Keratinocyte (primary cell): Measurements from ENCODE around the gene MEGF11. TPM values are rescaled to one million over a fixed set of nuclear protein-coding genes. Genes with fewer than 3 reads are reported as not detected.

Experiments
- DNase-seq: peaks from one replicate; pipeline ENCODE4 v3.0.0-alpha.2; 2011; ENCODE audit warnings: low read depth, missing footprints, low spot score
- FAIRE-seq: peaks from 2 replicates; lab custom pipeline; 2011; peaks lifted over from hg19 to GRCh38; lab: Jason Lieb, UNC
- H2AFZ ChIP-seq: 2 replicates; pipeline ENCODE4 v1.6.0; 2012; ENCODE audit warnings: low read length, control low read depth, inconsistent platforms; ENCODE audit not compliant: control insufficient read depth
- H3K27ac ChIP-seq: 2 replicates; pipeline ENCODE4 v1.5.1; 2011; ENCODE audit warnings: low read length; ENCODE audit not compliant: control insufficient read depth, insufficient read depth
- H3K27me3 ChIP-seq: 3 replicates; pipeline ENCODE4 v1.6.0; 2011; ENCODE audit warnings: low read length; ENCODE audit not compliant: control insufficient read depth, insufficient read depth; ENCODE audit errors: extremely low read depth
- H3K36me3 ChIP-seq, 2 experiments: 2 replicates in 1 of 2; 3 replicates in 1 of 2; pipeline ENCODE4 v1.5.1; 2011; ENCODE audit warnings: low read length in 2 of 2, mild to moderate bottlenecking in 1 of 2; ENCODE audit not compliant: control insufficient read depth in 2 of 2, insufficient read depth in 2 of 2; ENCODE audit errors: extremely low read depth in 1 of 2
- H3K4me1 ChIP-seq: 3 replicates; pipeline ENCODE4 v1.5.1; 2011; ENCODE audit warnings: low read length; ENCODE audit not compliant: control insufficient read depth, insufficient read depth; ENCODE audit errors: extremely low read depth
- H3K4me2 ChIP-seq: 3 replicates; pipeline ENCODE4 v1.6.0; 2011; ENCODE audit warnings: low read depth, low read length; ENCODE audit not compliant: control insufficient read depth, insufficient read depth; ENCODE audit errors: extremely low read depth
- H3K4me3 ChIP-seq, 3 experiments: fragments of 200-600 bp in 1 of 3; sonication (generic) in 1 of 3; 2 replicates in 2 of 3; 3 replicates in 1 of 3; pipeline ENCODE4 v1.5.1; 2011 to 2016; ENCODE audit warnings: low read length in 3 of 3, mild to moderate bottlenecking in 3 of 3, control low read depth in 2 of 3, inconsistent platforms in 1 of 3, low read depth in 1 of 3, mixed read lengths in 1 of 3, mixed run types in 1 of 3, moderate library complexity in 1 of 3; ENCODE audit not compliant: control insufficient read depth in 2 of 3, insufficient read depth in 2 of 3; ENCODE audit errors: extremely low read depth in 1 of 3
- H3K79me2 ChIP-seq: 2 replicates; pipeline ENCODE4 v1.6.0; 2012; ENCODE audit warnings: low read length; ENCODE audit not compliant: control insufficient read depth, insufficient read depth
- H3K9ac ChIP-seq: 3 replicates; pipeline ENCODE4 v1.6.0; 2011; ENCODE audit warnings: low read length; ENCODE audit not compliant: control insufficient read depth, insufficient read depth; ENCODE audit errors: extremely low read depth
- H3K9me1 ChIP-seq: 3 replicates; pipeline ENCODE4 v1.6.0; 2011; ENCODE audit warnings: low read length; ENCODE audit not compliant: control insufficient read depth, insufficient read depth; ENCODE audit errors: extremely low read depth
- H3K9me3 ChIP-seq: 2 replicates; pipeline ENCODE4 v1.5.1; 2012; ENCODE audit warnings: low read depth, low read length; ENCODE audit not compliant: control insufficient read depth
- H4K20me1 ChIP-seq: 3 replicates; pipeline ENCODE4 v1.6.0; 2011; ENCODE audit warnings: low read length; ENCODE audit not compliant: control insufficient read depth, insufficient read depth; ENCODE audit errors: extremely low read depth
- CTCF ChIP-seq, 3 experiments: IDR thresholded peaks in 1 of 3; conservative IDR thresholded peaks in 1 of 3; optimal IDR thresholded peaks in 1 of 3; 2 replicates in 2 of 3; 3 replicates in 1 of 3; pipeline versions ENCODE3 to v1.5.1; 2011; ENCODE audit warnings: low read length in 3 of 3, mild to moderate bottlenecking in 3 of 3, moderate library complexity in 2 of 3, control low read depth in 1 of 3, inconsistent platforms in 1 of 3; ENCODE audit not compliant: insufficient read depth in 2 of 3; ENCODE audit errors: extremely low read depth in 1 of 3
- EZH2 ChIP-seq: IDR thresholded peaks from one replicate; pipeline ENCODE4 v1.6.1; 2012; ENCODE audit warnings: inconsistent platforms, mild to moderate bottlenecking, low read length, moderate library complexity
- dilution Hi-C: fragments of 300-500 bp; cut with MboI; formaldehyde crosslinking; loops from one replicate; pipeline ENCODE4 v1.7.0; 2020; ENCODE audit warnings: low sequenced_read_pairs; ENCODE audit not compliant: extremely low pct_ligation_motif_present
- polyA plus RNA-seq, 5 experiments: library from polyadenylated mRNA; depleted of rRNA in 3 of 5; stranded (reverse) in 3 of 5; stranded (forward) in 1 of 5; unstranded in 1 of 5; fragments of >200 nt; gene quantifications; 1 replicate in 1 of 5; 2 replicates in 3 of 5; 3 replicates in 1 of 5; pipeline versions ENCODE4 v1.2.1 to v1.2.3, GENCODE V29; 2011 to 2012; ENCODE audit warnings: missing spikeins in 2 of 5, low read depth in 1 of 5, low replicate concordance in 1 of 5

Gene MEGF11
- polyA plus RNA-seq, 1 donor (not counting 4 experiments of a cell fraction or from before 2014, with no cell fraction given) = not detected

- FAIRE-seq (no peak), DNase-seq (no peak)
- no peak for TF ChIP-seq EZH2
- peaks cover 11% of the 10 kb centered on the region for H3K27me3 ChIP-seq
- H3K9me3 ChIP-seq = no peaks in the 10 kb centered on the region
- H3K36me3 ChIP-seq = no peaks in the 10 kb centered on the region
- no peak overlapping the region for H3K27ac ChIP-seq
- no peak overlapping the region for H3K9ac ChIP-seq
- no peak overlapping the region for H3K4me3 ChIP-seq
- no peaks in the 10 kb centered on the region for H3K4me1 ChIP-seq
- H2AFZ ChIP-seq = no peak overlapping the region
- H4K20me1 ChIP-seq = no peaks in the 10 kb centered on the region
- dilution Hi-C loops = no loop called here
- no peaks in the 10 kb centered on the region for H3K79me2 ChIP-seq
- no peaks in the 10 kb centered on the region for H3K9me1 ChIP-seq
- no peak overlapping the region for H3K4me2 ChIP-seq
These were observed 92.4 kb downstream of the MEGF11 start for GRCh38 chr15:66161108-66161507.

- H4K20me1 ChIP-seq = no peaks in the 10 kb centered on the region
- dilution Hi-C loops = no loop called here
- H3K9ac ChIP-seq = no peak overlapping the region
- no peak overlapping the region for H3K27ac ChIP-seq
- H3K79me2 ChIP-seq = no peaks in the 10 kb centered on the region
- H3K4me2 ChIP-seq = no peak overlapping the region
- H3K36me3 ChIP-seq = no peaks in the 10 kb centered on the region
- H3K4me3 ChIP-seq = no peak overlapping the region
- TF ChIP-seq CTCF (optimal IDR thresholded peaks at IDR 0.05 in 1 of 3, IDR thresholded peaks at IDR 0.05 in 1 of 3, conservative IDR thresholded peaks at IDR 0.05 in 1 of 3; ENCODE audit: extremely low read depth in 1 of 3, insufficient read depth in 2 of 3, low read length in 3 of 3) (no peak), EZH2 (no peak)
- H2AFZ ChIP-seq = no peak overlapping the region
- H3K9me1 ChIP-seq = no peaks in the 10 kb centered on the region
- H3K9me3 ChIP-seq = no peaks in the 10 kb centered on the region
- H3K4me1 ChIP-seq = no peaks in the 10 kb centered on the region
- FAIRE-seq = no peak
- no peak for DNase-seq
- H3K27me3 ChIP-seq = peaks cover 24% of the 10 kb centered on the region
These were observed 96.0 kb downstream of the MEGF11 start for GRCh38 chr15:66157507-66157906.

GRCh38 chr15:66156310-66156975 is 97.1 kb downstream of the MEGF11 start:
- Histone ChIP-seq H3K4me3 (no peak overlapping the region), H3K79me2 (no peaks in the 10 kb centered on the region), H3K27ac (no peak overlapping the region), H2AFZ (no peak overlapping the region), H3K36me3 (no peaks in the 10 kb centered on the region), H3K9me1 (no peaks in the 10 kb centered on the region), H3K9ac (no peak overlapping the region), H3K4me1 (no peaks in the 10 kb centered on the region), H3K27me3 (peaks cover 31% of the 10 kb centered on the region), H3K9me3 (no peaks in the 10 kb centered on the region), H4K20me1 (no peaks in the 10 kb centered on the region), H3K4me2 (no peak overlapping the region)
- no peak for FAIRE-seq
- TF ChIP-seq CTCF (optimal IDR thresholded peaks at IDR 0.05 in 1 of 3, IDR thresholded peaks at IDR 0.05 in 1 of 3, conservative IDR thresholded peaks at IDR 0.05 in 1 of 3; ENCODE audit: extremely low read depth in 1 of 3, insufficient read depth in 2 of 3, low read length in 3 of 3) = no peak
- TF ChIP-seq EZH2 = no peak
- dilution Hi-C loops = no loop called here
- DNase-seq = no peak
